ENCODE measurements around the gene SH3RF3. TPM values are rescaled to one million over a fixed set of nuclear protein-coding genes. Genes with fewer than 3 reads are reported as not detected.

The SH3RF3 gene
- total and polyA plus RNA-seq, 9 of the 15 experiments (the other 6 are each of a cell fraction or from before 2014, with no cell fraction given), result 0.02 TPM; not detected in 8

- 2% methylated on average over 15 of the region's 15 CpGs for WGBS (ENCODE audit: insufficient coverage, low coverage, missing lambda C conversion rate)
- Histone ChIP-seq H3K9ac (ENCODE audit: insufficient read depth in 1 of 2, low read depth in 2 of 2, low read length in 2 of 2) (no peak overlapping the region), H4K20me1 (replicated peaks; ENCODE audit: control insufficient read depth, insufficient read depth, low read length) (peaks cover 15% of the 10 kb centered on the region; the same call in 1 of the 2 replicates), H3K27ac (ENCODE audit: extremely low read depth, low read depth, low read length) (no peak overlapping the region), H3K9me3 (replicated peaks; ENCODE audit: control insufficient read depth, insufficient read depth, low read depth, low read length) (no peaks in the 10 kb centered on the region), H2AFZ (ENCODE audit: low read depth, low read length) (no peak overlapping the region), H3K4me3 (no peak overlapping the region), H3K4me2 (ENCODE audit: insufficient read depth, low read length) (no peak overlapping the region), H3K79me2 (ENCODE audit: control insufficient read depth, insufficient read depth, low read length) (no peaks in the 10 kb centered on the region), H3K36me3 (ENCODE audit: control insufficient read depth, insufficient read depth, low read length) (no peaks in the 10 kb centered on the region), H3K27me3 (ENCODE audit: control insufficient read depth in 2 of 2, insufficient read depth in 2 of 2, low read length in 2 of 2) (peaks cover 8 to 45% of the 10 kb centered on the region in 2 experiments; a peak in 4 of 5 replicates), H3K9me1 (ENCODE audit: control insufficient read depth, insufficient read depth, low read length) (peaks cover 2% of the 10 kb centered on the region), H3K4me1 (replicated peaks in 1 of 2; ENCODE audit: control insufficient read depth in 2 of 2, insufficient read depth in 2 of 2, low read length in 2 of 2) (no peaks in the 10 kb centered on the region)
- intact Hi-C loops (cut with micrococcal nuclease) (no loop called here), in situ Hi-C loops (cut with MboI) (no loop called here)
- no peak for TF ChIP-seq DIDO1 (tag; IDR thresholded peaks at IDR 0.05; ENCODE audit: low read depth)
- no peak for TF ChIP-seq FOXK1 (CRISPR knock-in tag; IDR thresholded peaks at IDR 0.05; ENCODE audit: borderline replicate concordance)
- TF ChIP-seq KLF16 (IDR thresholded peaks at IDR 0.05), result no peak
- TF ChIP-seq KLF10 (CRISPR knock-in tag; IDR thresholded peaks at IDR 0.05), result no peak
- TF ChIP-seq EGR1 (conservative IDR thresholded peaks at IDR 0.05), result no peak
- TF ChIP-seq CREBBP (IDR thresholded peaks at IDR 0.05; ENCODE audit: low read depth, low read length), result no peak
- no peak for TF ChIP-seq FOXM1 (IDR thresholded peaks at IDR 0.05; ENCODE audit: low read depth)
- no peak for TF ChIP-seq FOXM1 (CRISPR knock-in tag; IDR thresholded peaks at IDR 0.05; ENCODE audit: low read depth)
- no peak for TF ChIP-seq NFE2 (IDR thresholded peaks at IDR 0.05; ENCODE audit: low read depth)
- TF ChIP-seq, protein P1, sequence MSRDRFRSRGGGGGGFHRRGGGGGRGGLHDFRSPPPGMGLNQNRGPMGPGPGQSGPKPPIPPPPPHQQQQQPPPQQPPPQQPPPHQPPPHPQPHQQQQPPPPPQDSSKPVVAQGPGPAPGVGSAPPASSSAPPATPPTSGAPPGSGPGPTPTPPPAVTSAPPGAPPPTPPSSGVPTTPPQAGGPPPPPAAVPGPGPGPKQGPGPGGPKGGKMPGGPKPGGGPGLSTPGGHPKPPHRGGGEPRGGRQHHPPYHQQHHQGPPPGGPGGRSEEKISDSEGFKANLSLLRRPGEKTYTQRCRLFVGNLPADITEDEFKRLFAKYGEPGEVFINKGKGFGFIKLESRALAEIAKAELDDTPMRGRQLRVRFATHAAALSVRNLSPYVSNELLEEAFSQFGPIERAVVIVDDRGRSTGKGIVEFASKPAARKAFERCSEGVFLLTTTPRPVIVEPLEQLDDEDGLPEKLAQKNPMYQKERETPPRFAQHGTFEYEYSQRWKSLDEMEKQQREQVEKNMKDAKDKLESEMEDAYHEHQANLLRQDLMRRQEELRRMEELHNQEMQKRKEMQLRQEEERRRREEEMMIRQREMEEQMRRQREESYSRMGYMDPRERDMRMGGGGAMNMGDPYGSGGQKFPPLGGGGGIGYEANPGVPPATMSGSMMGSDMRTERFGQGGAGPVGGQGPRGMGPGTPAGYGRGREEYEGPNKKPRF (IDR thresholded peaks at IDR 0.05; ENCODE audit: low read depth, low read length), result no peak
- no peak for TF ChIP-seq NFXL1 (CRISPR knock-in tag; IDR thresholded peaks at IDR 0.05)
- TF ChIP-seq ATF1 (CRISPR knock-in tag; IDR thresholded peaks at IDR 0.05), result no peak
- TF ChIP-seq ATF1 (tag; IDR thresholded peaks at IDR 0.05), result no peak
- no peak for TF ChIP-seq ZZZ3 (IDR thresholded peaks at IDR 0.05)
- no peak for TF ChIP-seq RB1 (IDR thresholded peaks at IDR 0.05; ENCODE audit: low read depth)
- no peak for TF ChIP-seq TCFL5 (CRISPR knock-in tag; conservative IDR thresholded peaks at IDR 0.05)
- TF ChIP-seq STAT6 (CRISPR knock-in tag; IDR thresholded peaks at IDR 0.05), result no peak
- TF ChIP-seq TARDBP (IDR thresholded peaks at IDR 0.05), result no peak
- no peak for TF ChIP-seq BDP1 (IDR thresholded peaks at IDR 0.05; ENCODE audit: insufficient read depth, insufficient read length)
- TF ChIP-seq NONO (IDR thresholded peaks at IDR 0.05; ENCODE audit: low read depth in 2 of 2, low read length in 1 of 2), result no peak
- no peak for TF ChIP-seq SREBF2 (CRISPR knock-in tag; IDR thresholded peaks at IDR 0.05)
- ChIA-PET CTCF (ENCODE audit: low intra/inter-chr PET ratio) (no interaction called here), POLR2A (no interaction called here)
- DNase-seq (ENCODE audit: extremely low read depth in 1 of 4, low spot score in 3 of 4) (no peak), FAIRE-seq (no peak), ATAC-seq (no peak)
- BruUV-seq (replicated peaks), result no TSS peak
Observed at GRCh38 chr2:109317471-109318095, 188.6 kb downstream of the SH3RF3 start.
